Transverse colon (tissue), 4 donors: ENCODE data around the gene ELOVL4. TPM values are rescaled to one million over a fixed set of nuclear protein-coding genes. Genes with fewer than 3 reads are reported as not detected.

Experiments used
- DNase-seq: peaks from one replicate; pipeline ENCODE4 v3.0.0-alpha.2; 2019
- H3K27ac ChIP-seq, 4 donors: fragments of 200-600 bp; sonication (generic); 2 replicates each; pipeline ENCODE4 v1.5.1; 2016 to 2018; ENCODE audit warnings: inconsistent platforms in 4 of 4
- H3K27me3 ChIP-seq: fragments of 200-600 bp; sonication (generic); 2 replicates; pipeline ENCODE4 v1.5.1; 2017; ENCODE audit warnings: inconsistent platforms
- H3K36me3 ChIP-seq, 4 donors: fragments of 200-600 bp; sonication (generic); 2 replicates each; pipeline ENCODE4 v1.5.1; 2017 to 2019; ENCODE audit warnings: inconsistent platforms in 4 of 4
- H3K4me1 ChIP-seq, 4 donors: fragments of 200-600 bp; sonication (generic); 2 replicates each; pipeline ENCODE4 v1.5.1; 2017 to 2020; ENCODE audit warnings: inconsistent platforms in 4 of 4
- H3K4me3 ChIP-seq, 4 donors: fragments of 200-600 bp; sonication (generic); 1 replicate in 1 of 4; 2 replicates in 3 of 4; pipeline versions ENCODE4 v1.5.1 to v1.6.1; 2017 to 2019; ENCODE audit warnings: inconsistent platforms in 4 of 4
- H3K9me3 ChIP-seq, 2 donors: fragments of 200-600 bp; sonication (generic); 2 replicates each; pipeline ENCODE4 v1.5.1; 2017 to 2019; ENCODE audit warnings: inconsistent platforms in 2 of 2
- CTCF ChIP-seq, 5 experiments: fragments of 200-600 bp in 3 of 5; fragments of 450-650 bp in 2 of 5; sonication (generic) in 3 of 5; IDR thresholded peaks; 1 replicate in 2 of 5; 2 replicates in 3 of 5; pipeline ENCODE4 v1.5.1; 2016 to 2017; ENCODE audit warnings: antibody characterized with exemption in 5 of 5, inconsistent platforms in 3 of 5, mild to moderate bottlenecking in 2 of 5, moderate library complexity in 1 of 5
- EP300 ChIP-seq: sonication (generic); formaldehyde crosslinking; IDR thresholded peaks from one replicate; pipeline ENCODE4 v1.6.1; 2017; ENCODE audit warnings: antibody characterized with exemption, low read depth
- POLR2A ChIP-seq: fragments of 450-650 bp; IDR thresholded peaks from one replicate; pipeline ENCODE4 v1.6.1; 2016; ENCODE audit warnings: antibody characterized with exemption, mild to moderate bottlenecking, moderate library complexity
- POLR2AphosphoS5 ChIP-seq, 3 donors: sonication (generic); formaldehyde crosslinking; IDR thresholded peaks; one replicate each; pipeline ENCODE4 v1.6.1; 2016; ENCODE audit warnings: antibody characterized with exemption in 3 of 3
- WGBS, 2 donors: methylation state at CpG; one replicate each; pipeline ENCODE4 v1.1.5; 2018; ENCODE audit warnings: low coverage in 1 of 2; 5-methylcytosine and 5-hydroxymethylcytosine counted together
- in situ Hi-C, 4 donors: fragments of 200-750 bp; cut with MboI; loops; one replicate each; pipeline versions ENCODE4 v1.15.0 to v1.15.1; 2017; ENCODE audit warnings: low sequenced_read_pairs in 3 of 4, low pct_ligation_motif_present in 1 of 4, low pct_unique_long_range_greater_than_20kb in 1 of 4
- intact Hi-C: fragments of 100-400 bp; cut with DNase I; formaldehyde crosslinking; loops from one replicate; pipeline ENCODE4 v1.15.1; 2023; ENCODE audit warnings: low total_unique reads
- total RNA-seq, 4 donors: library from RNA; depleted of rRNA; stranded (reverse); fragments of >200 nt; gene quantifications; one replicate each; pipeline ENCODE4 v1.1.0, GENCODE V29; 2016

The ELOVL4 gene
- total RNA-seq, 4 donors from 2014 or later: 0.32 to 0.68 TPM; not detected in 2

GRCh38 chr6:79896075-79896449 lies 51.3 kb downstream of the ELOVL4 start:
- no peaks in the 10 kb centered on the region for H3K9me3 ChIP-seq
- H3K27ac ChIP-seq: no peak overlapping the region
- WGBS, 2 donors: 62 to 87% methylated on average over 5 of the region's 5 CpGs
- H3K4me3 ChIP-seq: no peak overlapping the region
- H3K36me3 ChIP-seq: no peaks in the 10 kb centered on the region
- DNase-seq: no peak
- intact Hi-C loops (no loop called here), in situ Hi-C loops (no loop called here)
- H3K27me3 ChIP-seq: no peaks in the 10 kb centered on the region
- TF ChIP-seq POLR2AphosphoS5 (IDR thresholded peaks at IDR 0.05): no peak
- no peak for TF ChIP-seq EP300
- TF ChIP-seq CTCF (IDR thresholded peaks at IDR 0.05): no peak
- no peaks in the 10 kb centered on the region for H3K4me1 ChIP-seq

GRCh38 chr6:79895382-79896074 lies 51.8 kb downstream of the ELOVL4 start:
- in situ Hi-C loops: no loop called here
- H3K4me1 ChIP-seq: no peaks in the 10 kb centered on the region

GRCh38 chr6:79894939-79895338 lies 52.4 kb downstream of the ELOVL4 start:
- TF ChIP-seq EP300: no peak
- Histone ChIP-seq H3K4me1 (no peaks in the 10 kb centered on the region), H3K27me3 (no peaks in the 10 kb centered on the region), H3K27ac (no peak overlapping the region), H3K36me3 (no peaks in the 10 kb centered on the region), H3K9me3 (no peaks in the 10 kb centered on the region), H3K4me3 (no peak overlapping the region)
- in situ Hi-C loops: no loop called here
- intact Hi-C loops: no loop called here
- WGBS, 2 donors: 75% methylated on average over 1 of the region's 1 CpG; no CpG with 5 or more reads in 1 of the 2 donors
- DNase-seq: no peak

More at GRCh38 chr6:79895382-79896074, 51.8 kb downstream of the ELOVL4 start:
- Histone ChIP-seq H3K9me3 (no peaks in the 10 kb centered on the region), H3K27ac (no peak overlapping the region), H3K4me3 (no peak overlapping the region), H3K27me3 (no peaks in the 10 kb centered on the region), H3K36me3 (no peaks in the 10 kb centered on the region)
- TF ChIP-seq POLR2A (no peak), CTCF (IDR thresholded peaks at IDR 0.05) (no peak), EP300 (no peak), POLR2AphosphoS5 (IDR thresholded peaks at IDR 0.05) (no peak)
- intact Hi-C loops: no loop called here
- DNase-seq: no peak

- WGBS, 2 donors: 39 to 52% methylated on average over 2 of the region's 3 CpGs
- no peak overlapping the region for H3K27ac ChIP-seq
- H3K4me3 ChIP-seq: no peak overlapping the region
- TF ChIP-seq POLR2AphosphoS5 (IDR thresholded peaks at IDR 0.05) (no peak), EP300 (no peak), POLR2A (no peak), CTCF (IDR thresholded peaks at IDR 0.05) (no peak)
- intact Hi-C loops (no loop called here), in situ Hi-C loops (no loop called here)
- DNase-seq: no peak
- H3K4me1 ChIP-seq: no peaks in the 10 kb centered on the region
- H3K27me3 ChIP-seq: peaks cover 4% of the 10 kb centered on the region
- no peaks in the 10 kb centered on the region for H3K36me3 ChIP-seq
- H3K9me3 ChIP-seq: no peaks in the 10 kb centered on the region
Observed at GRCh38 chr6:79888587-79888986, 58.8 kb downstream of the ELOVL4 start.
